ENCODE results near the gene SLC31A2.

SLC31A2 gene

DNA sequence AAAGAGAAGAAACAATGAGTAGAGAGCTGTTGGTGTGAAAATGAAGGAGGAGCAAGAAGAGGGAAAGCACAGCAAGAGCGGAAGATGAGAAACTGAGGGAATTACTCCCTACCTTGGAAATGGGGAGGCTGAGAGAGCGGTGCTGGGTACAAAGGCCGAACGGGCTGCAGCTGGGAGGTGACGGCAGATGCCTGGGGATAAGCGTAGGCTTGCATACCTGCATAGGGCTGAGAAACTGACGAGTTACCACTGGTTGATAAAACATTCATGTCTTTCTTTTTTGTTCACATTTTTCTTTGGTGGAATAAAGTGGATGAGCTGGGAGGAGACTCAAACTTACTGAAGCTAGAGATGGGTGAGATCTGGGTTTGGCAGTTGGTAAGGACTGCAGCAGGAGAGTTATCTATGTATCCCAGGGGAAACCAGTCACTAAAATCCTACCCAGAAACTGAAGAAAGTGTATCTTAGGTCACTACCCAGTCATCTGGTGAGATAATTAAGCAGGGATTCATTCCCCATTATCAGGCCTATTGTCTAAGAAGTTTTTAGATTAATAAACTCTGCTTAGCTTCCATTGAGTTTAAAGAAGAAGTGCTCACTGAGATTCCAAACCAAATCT lies 35.4 kb downstream of the SLC31A2 start:
- no peak for DNase-seq (ENCODE audit: low read depth in 3 of 3)

DNA sequence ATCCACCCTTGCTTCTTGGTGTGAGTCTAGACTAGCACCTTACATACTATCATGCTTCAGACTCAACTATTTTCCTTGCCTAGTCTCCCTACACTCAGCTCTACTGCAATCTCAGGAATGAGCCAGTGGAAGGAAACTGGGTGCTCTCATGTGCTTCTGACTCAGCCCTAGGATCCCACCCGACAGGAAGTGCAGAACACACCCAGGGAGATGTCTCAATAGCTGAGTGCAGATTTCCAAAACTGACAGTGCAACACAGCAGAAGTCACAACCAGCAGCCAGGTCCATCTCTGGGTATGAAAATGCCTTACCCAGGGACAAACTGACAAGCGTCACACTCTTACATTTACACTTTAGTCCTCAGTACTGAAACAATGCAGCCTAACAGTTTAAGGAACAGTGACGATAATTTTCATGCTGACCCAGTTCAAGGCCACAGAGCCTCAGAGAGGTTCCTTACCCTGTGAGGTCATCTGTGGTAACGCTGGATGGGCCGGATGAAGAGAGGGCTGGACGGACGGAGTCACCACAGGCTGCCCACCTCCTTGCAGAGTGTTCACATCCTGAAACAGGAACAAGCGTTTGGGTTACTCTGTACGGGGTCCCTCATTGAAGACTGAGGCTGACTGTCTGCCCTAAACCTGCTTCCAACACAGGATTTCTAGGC lies 37.3 kb downstream of the SLC31A2 start:
- DNase-seq (ENCODE audit: low read depth in 3 of 3): no peak

DNA sequence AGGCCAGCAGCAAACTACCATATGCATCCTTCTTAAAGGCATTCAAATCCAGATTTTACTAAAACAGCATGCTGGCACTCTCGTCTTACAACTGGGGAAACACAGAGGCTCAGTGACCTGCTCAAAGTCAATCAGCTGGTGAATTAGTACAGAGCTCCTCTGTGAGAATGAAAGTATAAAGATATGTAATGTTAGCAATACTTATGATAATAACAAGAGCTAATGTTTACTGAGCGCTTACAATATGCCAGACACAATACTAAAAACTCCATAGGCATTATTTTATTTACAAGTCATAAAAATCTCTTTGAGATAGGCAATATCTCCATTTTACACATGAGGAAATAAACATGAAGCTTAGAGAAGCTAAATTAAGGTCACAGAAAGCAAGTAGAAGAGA lies 41.6 kb downstream of the SLC31A2 start:
- DNase-seq (ENCODE audit: low read depth in 3 of 3): no peak

DNA sequence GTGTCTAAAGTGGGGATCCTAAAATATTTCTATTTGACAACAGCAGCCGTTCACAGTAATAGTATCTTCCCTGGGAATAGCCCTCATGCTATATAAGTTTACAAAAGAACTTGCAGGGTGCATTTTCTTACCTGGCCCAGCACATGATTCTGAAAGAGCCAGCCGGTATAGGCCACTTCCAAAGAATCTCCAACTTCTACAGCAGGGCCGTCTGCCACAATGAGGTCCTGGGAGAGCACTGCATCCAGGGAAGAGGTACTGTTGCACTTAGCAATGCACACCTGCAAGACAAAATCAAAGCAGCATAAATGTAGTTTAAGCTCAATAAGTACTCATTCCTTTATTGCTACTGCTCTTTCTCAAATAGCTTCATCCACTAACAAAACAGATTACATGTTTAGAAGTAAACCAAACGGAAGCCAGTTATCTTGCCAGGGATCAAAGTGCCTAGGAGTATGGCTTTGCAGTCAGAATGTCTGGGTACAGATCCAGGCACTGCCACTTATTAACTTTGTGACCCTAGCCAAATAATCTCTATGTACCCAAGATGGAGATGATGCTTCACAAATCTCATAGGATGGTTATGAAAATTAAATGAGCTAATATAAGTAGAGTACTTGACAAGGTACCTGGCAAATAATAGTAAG lies 49.0 kb downstream of the SLC31A2 start:
- DNase-seq (ENCODE audit: low read depth in 3 of 3): no peak

DNA sequence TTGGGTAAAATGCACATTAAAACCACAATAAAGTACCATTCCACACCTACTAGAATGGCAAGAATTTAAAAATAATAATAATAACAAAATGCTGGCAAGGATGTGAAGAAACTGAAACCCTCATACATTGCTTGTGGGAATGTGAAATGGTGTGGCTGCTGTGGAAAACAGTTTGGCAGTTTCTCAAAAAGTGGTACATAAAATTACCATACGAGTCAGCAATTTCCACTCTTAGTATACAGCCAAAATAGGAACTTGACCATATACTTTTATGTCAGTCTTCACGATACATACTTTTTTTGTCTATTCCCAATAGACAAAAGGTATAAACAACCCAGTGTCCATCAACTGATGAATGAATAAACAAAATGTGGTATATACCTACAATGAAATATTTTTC lies 54.6 kb downstream of the SLC31A2 start:
- no peak for DNase-seq (ENCODE audit: low read depth in 3 of 3)

DNA sequence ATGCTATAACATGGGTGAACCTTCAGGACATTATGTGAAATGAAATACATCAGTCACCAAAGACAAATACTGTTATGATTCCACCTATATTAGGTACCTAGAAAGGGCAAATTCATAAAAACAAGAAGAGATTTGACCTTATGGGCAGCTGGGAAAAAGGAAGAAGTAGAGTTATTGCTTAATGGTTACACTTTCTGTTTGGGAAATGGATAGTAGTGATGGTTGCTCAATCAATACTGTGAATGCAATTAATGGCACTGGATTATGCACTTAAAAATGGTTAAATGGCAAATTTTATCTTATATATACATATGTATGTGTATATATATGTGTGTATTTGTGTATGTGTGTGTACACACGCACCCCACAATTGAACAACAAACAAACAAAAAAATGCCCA lies 55.1 kb downstream of the SLC31A2 start:
- DNase-seq (ENCODE audit: low read depth in 3 of 3): no peak

DNA sequence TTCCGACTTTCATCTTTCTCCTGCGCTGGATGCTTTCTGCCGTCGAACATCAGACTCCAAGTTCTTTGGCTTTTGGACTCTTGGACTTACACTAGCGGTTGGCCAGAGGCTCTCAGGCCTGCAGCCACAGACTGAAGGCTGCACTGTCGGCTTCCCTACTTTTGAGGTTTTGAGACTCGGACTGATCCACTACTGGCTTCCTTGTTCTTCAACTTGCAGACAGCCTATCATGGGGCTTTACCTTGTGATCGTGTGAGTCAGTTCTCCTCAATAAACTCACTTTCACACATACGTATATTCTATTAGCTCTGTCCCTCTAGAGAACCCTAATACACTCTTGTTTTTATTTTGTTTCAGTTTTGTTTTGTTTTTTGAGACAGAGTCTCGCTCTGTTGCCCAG lies 60.0 kb downstream of the SLC31A2 start:
- DNase-seq (ENCODE audit: low read depth in 3 of 3): no peak
